Kidney epithelial cell (primary cell): Measurements from ENCODE around the gene ALS2CL. TPM values are rescaled to one million over a fixed set of nuclear protein-coding genes. Genes with fewer than 3 reads are reported as not detected.

Experiments used
- DNase-seq: peaks from one replicate; pipeline ENCODE4 v3.0.0-alpha.2; 2010; ENCODE audit warnings: low read depth
- H3K27me3 ChIP-seq: 2 replicates; pipeline ENCODE4 v1.6.0; 2011; ENCODE audit warnings: low read length; ENCODE audit not compliant: control insufficient read depth, insufficient read depth
- H3K36me3 ChIP-seq: 2 replicates; pipeline ENCODE4 v1.5.1; 2011; ENCODE audit warnings: low read length; ENCODE audit not compliant: control insufficient read depth, insufficient read depth
- H3K4me3 ChIP-seq: 2 replicates; pipeline ENCODE4 v1.5.1; 2011; ENCODE audit warnings: low read depth, mild to moderate bottlenecking, control low read depth, low read length
- total RNA-seq: library from RNA; depleted of rRNA; stranded (reverse); fragments of >200 nt; gene quantifications from 2 replicates; pipeline ENCODE4 v1.2.3, GENCODE V29; 2015
- TF ChIP-seq, protein P1 (sequence below): IDR thresholded peaks from 2 replicates; pipeline ENCODE4 v1.5.1; 2011; ENCODE audit warnings: mild to moderate bottlenecking, moderate library complexity, low read length, control low read depth, inconsistent platforms; ENCODE audit not compliant: insufficient read depth, poor library complexity, severe bottlenecking

Gene ALS2CL
- total RNA-seq, 1 donor from 2014 or later, result 23.7 TPM

DNA sequence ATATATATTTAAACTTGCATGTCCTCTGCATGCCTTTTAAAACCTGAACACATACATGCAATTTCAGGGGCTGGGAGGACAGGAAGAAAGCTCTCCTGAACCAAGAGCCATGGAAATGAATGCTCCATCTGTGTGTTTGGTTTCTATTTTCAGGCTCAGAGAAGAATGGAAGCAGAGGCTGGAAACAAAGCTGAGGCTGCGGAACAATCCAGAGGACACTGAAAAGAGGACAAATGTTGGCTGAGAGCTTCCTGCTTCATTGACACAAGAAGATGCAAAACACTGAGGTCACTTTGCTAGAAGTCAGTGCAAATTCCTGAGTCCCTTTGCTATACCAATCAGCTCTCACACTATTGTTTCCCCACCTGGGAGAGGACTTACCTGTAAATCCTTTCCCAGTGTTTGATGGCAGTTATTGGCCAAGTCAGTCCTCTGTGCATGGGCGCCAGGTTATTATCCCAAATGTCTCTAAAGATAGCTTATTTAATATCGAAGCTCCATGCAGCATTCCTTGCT, 68.4 kb downstream of the ALS2CL start:
- no peaks in the 10 kb centered on the region for H3K27me3 ChIP-seq
- H3K36me3 ChIP-seq, result no peaks in the 10 kb centered on the region
- no peak for DNase-seq
- TF ChIP-seq, protein P1, sequence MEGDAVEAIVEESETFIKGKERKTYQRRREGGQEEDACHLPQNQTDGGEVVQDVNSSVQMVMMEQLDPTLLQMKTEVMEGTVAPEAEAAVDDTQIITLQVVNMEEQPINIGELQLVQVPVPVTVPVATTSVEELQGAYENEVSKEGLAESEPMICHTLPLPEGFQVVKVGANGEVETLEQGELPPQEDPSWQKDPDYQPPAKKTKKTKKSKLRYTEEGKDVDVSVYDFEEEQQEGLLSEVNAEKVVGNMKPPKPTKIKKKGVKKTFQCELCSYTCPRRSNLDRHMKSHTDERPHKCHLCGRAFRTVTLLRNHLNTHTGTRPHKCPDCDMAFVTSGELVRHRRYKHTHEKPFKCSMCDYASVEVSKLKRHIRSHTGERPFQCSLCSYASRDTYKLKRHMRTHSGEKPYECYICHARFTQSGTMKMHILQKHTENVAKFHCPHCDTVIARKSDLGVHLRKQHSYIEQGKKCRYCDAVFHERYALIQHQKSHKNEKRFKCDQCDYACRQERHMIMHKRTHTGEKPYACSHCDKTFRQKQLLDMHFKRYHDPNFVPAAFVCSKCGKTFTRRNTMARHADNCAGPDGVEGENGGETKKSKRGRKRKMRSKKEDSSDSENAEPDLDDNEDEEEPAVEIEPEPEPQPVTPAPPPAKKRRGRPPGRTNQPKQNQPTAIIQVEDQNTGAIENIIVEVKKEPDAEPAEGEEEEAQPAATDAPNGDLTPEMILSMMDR, result no peak
- H3K4me3 ChIP-seq, result no peak overlapping the region

- H3K36me3 ChIP-seq, result no peaks in the 10 kb centered on the region
- DNase-seq, result no peak
- no peak overlapping the region for H3K4me3 ChIP-seq
- H3K27me3 ChIP-seq, result no peaks in the 10 kb centered on the region
- TF ChIP-seq, protein P1, result no peak
These were observed 68.9 kb downstream of the ALS2CL start for GRCh38 chr3:46624533-46624932.

GRCh38 chr3:46619845-46620778, 73.4 kb downstream of the ALS2CL start:
- Histone ChIP-seq H3K4me3 (no peak overlapping the region), H3K36me3 (no peaks in the 10 kb centered on the region), H3K27me3 (peaks cover 2% of the 10 kb centered on the region)
- DNase-seq, result no peak
- TF ChIP-seq, protein P1, result no peak

Other genes with a start within 250 kb of the ALS2CL start
- gene LTF, start 228.8 kb downstream of the ALS2CL start, total RNA-seq, result not detected in 2 replicates
- not detected in 2 replicates for gene RTP3, start 195.7 kb downstream of the ALS2CL start, total RNA-seq
- gene LRRC2, start 127.4 kb downstream of the ALS2CL start, total RNA-seq, result 0.29 TPM in 1 of 2 replicates, not detected in the other
- not detected in 2 replicates for gene FAM240A, start 81.2 kb downstream of the ALS2CL start, total RNA-seq
- 1.3 and 1.9 TPM in 2 replicates for gene TMIE, start 7.7 kb upstream of the ALS2CL start, total RNA-seq
- gene PRSS50, start 24.2 kb upstream of the ALS2CL start, total RNA-seq, result 0.07 and 0.29 TPM in 2 replicates
- gene MYL3, start 169.8 kb upstream of the ALS2CL start, total RNA-seq, result 0.54 and 2.7 TPM in 2 replicates
- 1.7 and 2.1 TPM in 2 replicates for gene PTH1R, start 184.0 kb upstream of the ALS2CL start, total RNA-seq